Type B pancreatic cell (in vitro differentiated cells): ENCODE measurements around the gene PLA2G3. TPM values are rescaled to one million over a fixed set of nuclear protein-coding genes. Genes with fewer than 3 reads are reported as not detected.

Experiments
- DNase-seq: peaks from one replicate; pipeline ENCODE4 v3.0.0; 2021; ENCODE audit warnings: mixed read lengths; ENCODE audit not compliant: unreplicated experiment; ENCODE audit errors: extremely low spot score
- H3K27ac Mint-ChIP-seq: 2 replicates; pipeline ENCODE4 v1.8.0; 2021; ENCODE audit warnings: mild to moderate bottlenecking, mixed read lengths
- H3K27me3 Mint-ChIP-seq: 2 replicates; pipeline ENCODE4 v1.8.0; 2021; ENCODE audit warnings: mixed read lengths
- H3K36me3 Mint-ChIP-seq: 2 replicates; pipeline ENCODE4 v1.8.0; 2021; ENCODE audit warnings: mixed read lengths
- H3K4me1 Mint-ChIP-seq: one replicate; pipeline ENCODE4 v1.8.0; 2021; ENCODE audit warnings: mixed read lengths; ENCODE audit not compliant: unreplicated experiment
- H3K4me3 Mint-ChIP-seq: 2 replicates; pipeline ENCODE4 v1.8.0; 2021; ENCODE audit warnings: mild to moderate bottlenecking, mixed read lengths
- H3K9me3 Mint-ChIP-seq: 2 replicates; pipeline ENCODE4 v1.8.0; 2021; ENCODE audit warnings: mixed read lengths
- CTCF ChIP-seq: fragments of 200-600 bp; sonication (generic); conservative IDR thresholded peaks from 2 replicates; pipeline ENCODE4 v1.5.0; 2021; ENCODE audit warnings: antibody characterized with exemption, mild to moderate bottlenecking
- total RNA-seq: library from RNA; stranded (reverse); gene quantifications from 2 replicates; pipeline ENCODE4 v1.2.1, GENCODE V29; 2021; ENCODE audit warnings: low replicate concordance

PLA2G3 gene
- total RNA-seq, 1 donor from 2014 or later: 0.75 TPM

- H3K4me3 Mint-ChIP-seq: no peak overlapping the region
- H3K9me3 Mint-ChIP-seq: no peaks in the 10 kb centered on the region
- peaks cover 9% of the 10 kb centered on the region for H3K27me3 Mint-ChIP-seq
- H3K36me3 Mint-ChIP-seq: no peaks in the 10 kb centered on the region
- H3K27ac Mint-ChIP-seq: no peak overlapping the region
- peaks cover 7% of the 10 kb centered on the region for H3K4me1 Mint-ChIP-seq
- no peak for DNase-seq
- no peak for TF ChIP-seq CTCF
Measured at GRCh38 chr22:31103899-31104694, 36.2 kb downstream of the PLA2G3 start.

- H3K27ac Mint-ChIP-seq: no peak overlapping the region
- no peak for TF ChIP-seq CTCF
- no peaks in the 10 kb centered on the region for H3K9me3 Mint-ChIP-seq
- peaks cover 6% of the 10 kb centered on the region for H3K4me1 Mint-ChIP-seq
- H3K4me3 Mint-ChIP-seq: no peak overlapping the region
- H3K27me3 Mint-ChIP-seq: peaks cover 9% of the 10 kb centered on the region
- DNase-seq: no peak
- H3K36me3 Mint-ChIP-seq: no peaks in the 10 kb centered on the region
Measured at GRCh38 chr22:31103111-31103510, 37.2 kb downstream of the PLA2G3 start.

- Mint-ChIP-seq H3K9me3 (no peaks in the 10 kb centered on the region), H3K4me1 (peaks cover under 1% of the 10 kb centered on the region), H3K27ac (no peak overlapping the region), H3K27me3 (peaks cover 4% of the 10 kb centered on the region), H3K36me3 (no peaks in the 10 kb centered on the region), H3K4me3 (no peak overlapping the region)
- no peak for TF ChIP-seq CTCF
- no peak for DNase-seq
Measured at GRCh38 chr22:31102441-31103081, 37.7 kb downstream of the PLA2G3 start.

GRCh38 chr22:31100762-31101525 lies 39.4 kb downstream of the PLA2G3 start:
- no peaks in the 10 kb centered on the region for H3K9me3 Mint-ChIP-seq
- no peak for DNase-seq
- no peak overlapping the region for H3K4me3 Mint-ChIP-seq

More at GRCh38 chr22:31100762-31101525, 39.4 kb downstream of the PLA2G3 start:
- H3K27ac Mint-ChIP-seq: no peak overlapping the region
- peaks cover 6% of the 10 kb centered on the region for H3K36me3 Mint-ChIP-seq
- no peaks in the 10 kb centered on the region for H3K4me1 Mint-ChIP-seq
- TF ChIP-seq CTCF: no peak
- peaks cover 3% of the 10 kb centered on the region for H3K27me3 Mint-ChIP-seq
